Suprapubic skin (tissue), 4 donors: ENCODE measurements around the gene CLDN19.

Experiments
- EP300 ChIP-seq: sonication (generic); formaldehyde crosslinking; IDR thresholded peaks from one replicate; pipeline ENCODE4 v1.6.1; 2017; ENCODE audit warnings: antibody characterized with exemption
- POLR2A ChIP-seq, 2 donors: fragments of 450-650 bp; IDR thresholded peaks; one replicate each; pipeline ENCODE4 v1.6.1; 2017; ENCODE audit warnings: antibody characterized with exemption in 2 of 2, mild to moderate bottlenecking in 2 of 2, moderate library complexity in 2 of 2
- POLR2AphosphoS5 ChIP-seq, 3 donors: sonication (generic); formaldehyde crosslinking; IDR thresholded peaks; one replicate each; pipeline ENCODE4 v1.6.1; 2017; ENCODE audit warnings: antibody characterized with exemption in 3 of 3
- TF ChIP-seq, protein P1 (sequence below), 2 donors: fragments of 200-600 bp in 1 of 2; fragments of 450-650 bp in 1 of 2; sonication (generic) in 1 of 2; IDR thresholded peaks; one replicate each; pipeline ENCODE4 v1.5.1; 2016 to 2019; ENCODE audit warnings: antibody characterized with exemption in 2 of 2, mild to moderate bottlenecking in 1 of 2, moderate library complexity in 1 of 2

DNA sequence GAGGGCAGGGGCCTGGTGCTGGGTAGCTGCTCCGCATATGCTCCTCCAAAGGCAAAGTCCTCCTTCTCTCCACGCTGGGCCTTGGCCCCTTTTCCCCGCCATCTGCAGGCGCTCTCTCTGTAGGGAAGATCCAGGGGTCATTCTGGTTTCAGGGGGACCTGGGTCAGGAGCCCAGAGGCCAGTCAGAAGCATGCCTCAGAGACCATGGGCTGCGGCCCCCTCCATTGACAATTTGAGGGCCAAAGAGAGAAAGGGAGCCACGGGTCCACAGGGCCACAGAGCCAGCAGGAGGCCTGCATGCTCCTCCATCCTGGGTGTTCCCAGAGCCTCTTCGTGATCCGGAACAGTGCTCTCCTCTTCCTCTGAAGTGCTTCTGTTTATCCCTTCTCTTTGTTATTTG, 2.1 kb upstream of the CLDN19 start:
- TF ChIP-seq EP300 = no peak
- TF ChIP-seq, protein P1, sequence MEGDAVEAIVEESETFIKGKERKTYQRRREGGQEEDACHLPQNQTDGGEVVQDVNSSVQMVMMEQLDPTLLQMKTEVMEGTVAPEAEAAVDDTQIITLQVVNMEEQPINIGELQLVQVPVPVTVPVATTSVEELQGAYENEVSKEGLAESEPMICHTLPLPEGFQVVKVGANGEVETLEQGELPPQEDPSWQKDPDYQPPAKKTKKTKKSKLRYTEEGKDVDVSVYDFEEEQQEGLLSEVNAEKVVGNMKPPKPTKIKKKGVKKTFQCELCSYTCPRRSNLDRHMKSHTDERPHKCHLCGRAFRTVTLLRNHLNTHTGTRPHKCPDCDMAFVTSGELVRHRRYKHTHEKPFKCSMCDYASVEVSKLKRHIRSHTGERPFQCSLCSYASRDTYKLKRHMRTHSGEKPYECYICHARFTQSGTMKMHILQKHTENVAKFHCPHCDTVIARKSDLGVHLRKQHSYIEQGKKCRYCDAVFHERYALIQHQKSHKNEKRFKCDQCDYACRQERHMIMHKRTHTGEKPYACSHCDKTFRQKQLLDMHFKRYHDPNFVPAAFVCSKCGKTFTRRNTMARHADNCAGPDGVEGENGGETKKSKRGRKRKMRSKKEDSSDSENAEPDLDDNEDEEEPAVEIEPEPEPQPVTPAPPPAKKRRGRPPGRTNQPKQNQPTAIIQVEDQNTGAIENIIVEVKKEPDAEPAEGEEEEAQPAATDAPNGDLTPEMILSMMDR (IDR thresholded peaks at IDR 0.05) = no peak
- TF ChIP-seq POLR2A (IDR thresholded peaks at IDR 0.05) = no peak
- no peak for TF ChIP-seq POLR2AphosphoS5 (IDR thresholded peaks at IDR 0.05)
